ENCODE data around the gene LYVE1.

DNA sequence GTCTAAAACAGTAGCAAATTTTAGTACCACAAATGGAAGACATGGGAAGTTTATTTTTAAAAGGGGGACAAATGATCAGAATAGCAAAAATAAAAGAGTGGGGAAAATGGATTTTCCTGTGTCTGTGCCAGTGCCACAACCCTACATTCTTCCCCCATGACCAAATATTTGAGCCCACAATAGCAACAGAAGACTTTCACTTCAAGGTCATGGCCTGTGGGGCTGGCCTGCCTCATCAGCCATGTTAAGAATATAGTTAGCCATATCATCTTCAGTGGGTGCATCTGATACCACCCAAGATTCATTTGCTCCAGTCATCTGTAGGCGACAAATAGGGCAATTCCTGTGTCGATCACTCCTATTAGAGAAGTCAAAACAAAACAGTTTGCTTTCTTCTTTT lies 53.8 kb downstream of the LYVE1 start:
- TF ChIP-seq, protein P1, sequence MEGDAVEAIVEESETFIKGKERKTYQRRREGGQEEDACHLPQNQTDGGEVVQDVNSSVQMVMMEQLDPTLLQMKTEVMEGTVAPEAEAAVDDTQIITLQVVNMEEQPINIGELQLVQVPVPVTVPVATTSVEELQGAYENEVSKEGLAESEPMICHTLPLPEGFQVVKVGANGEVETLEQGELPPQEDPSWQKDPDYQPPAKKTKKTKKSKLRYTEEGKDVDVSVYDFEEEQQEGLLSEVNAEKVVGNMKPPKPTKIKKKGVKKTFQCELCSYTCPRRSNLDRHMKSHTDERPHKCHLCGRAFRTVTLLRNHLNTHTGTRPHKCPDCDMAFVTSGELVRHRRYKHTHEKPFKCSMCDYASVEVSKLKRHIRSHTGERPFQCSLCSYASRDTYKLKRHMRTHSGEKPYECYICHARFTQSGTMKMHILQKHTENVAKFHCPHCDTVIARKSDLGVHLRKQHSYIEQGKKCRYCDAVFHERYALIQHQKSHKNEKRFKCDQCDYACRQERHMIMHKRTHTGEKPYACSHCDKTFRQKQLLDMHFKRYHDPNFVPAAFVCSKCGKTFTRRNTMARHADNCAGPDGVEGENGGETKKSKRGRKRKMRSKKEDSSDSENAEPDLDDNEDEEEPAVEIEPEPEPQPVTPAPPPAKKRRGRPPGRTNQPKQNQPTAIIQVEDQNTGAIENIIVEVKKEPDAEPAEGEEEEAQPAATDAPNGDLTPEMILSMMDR (IDR thresholded peaks at IDR 0.05 in 4 of 5, conservative IDR thresholded peaks at IDR 0.05 in 1 of 5): no peak
- TF ChIP-seq POLR2A (IDR thresholded peaks at IDR 0.05): no peak
